Measurements from ENCODE around the gene HOXB4. TPM values are rescaled to one million over a fixed set of nuclear protein-coding genes. Genes with fewer than 3 reads are reported as not detected.

Gene HOXB4
- total and polyA plus RNA-seq, 2 donors from 2014 or later, result 4.4 to 22.6 TPM

GRCh38 chr17:48618256-48618896 lies 40.2 kb upstream of the HOXB4 start:
- peaks cover 38% of the 10 kb centered on the region for H3K27me3 ChIP-seq (ENCODE audit: control insufficient read depth, insufficient read depth, low read length)
- DNase-seq (peak; percentile 96 to 97 (median 96)), FAIRE-seq (peak; percentile 97)
- TF ChIP-seq CTCF (IDR thresholded peaks at IDR 0.05; ENCODE audit: borderline replicate concordance, extremely low read depth, insufficient read depth), result peak; percentile 99
- H3K9me3 ChIP-seq (ENCODE audit: control insufficient read depth in 2 of 3, insufficient read depth in 1 of 3, low read length in 3 of 3), result no peaks in the 10 kb centered on the region
- peak overlapping the region; percentile 26 to 95 (median 60) for H3K9ac ChIP-seq (ENCODE audit: low read length in 3 of 3)
- H3K4me3 ChIP-seq (ENCODE audit: low read length in 3 of 3), result peak overlapping the region; percentile 24 to 85 (median 41)
- intact Hi-C loops (cut with DNase I), result no loop called here
- H3K4me1 ChIP-seq (ENCODE audit: control insufficient read depth in 2 of 3, insufficient read depth in 2 of 3, low read depth in 1 of 3, low read length in 3 of 3), result peaks cover 0 to 11% (median 0%) of the 10 kb centered on the region in 3 donors
- H3K36me3 ChIP-seq (ENCODE audit: control insufficient read depth in 2 of 3, insufficient read depth in 3 of 3, low read length in 3 of 3), result no peaks in the 10 kb centered on the region
- H3K27ac ChIP-seq (ENCODE audit: low read depth in 2 of 2, low read length in 2 of 2), result peak overlapping the region; percentile 75 to 89

- Histone ChIP-seq H3K36me3 (ENCODE audit: control insufficient read depth in 2 of 3, insufficient read depth in 3 of 3, low read length in 3 of 3) (no peaks in the 10 kb centered on the region), H3K27ac (ENCODE audit: low read depth in 2 of 2, low read length in 2 of 2) (peak overlapping the region; percentile 92 to 97), H3K27me3 (ENCODE audit: control insufficient read depth, insufficient read depth, low read length) (peaks cover 31% of the 10 kb centered on the region), H3K4me1 (ENCODE audit: control insufficient read depth in 2 of 3, insufficient read depth in 2 of 3, low read depth in 1 of 3, low read length in 3 of 3) (peaks cover 0 to 9% (median 0%) of the 10 kb centered on the region in 3 donors), H3K9ac (ENCODE audit: low read length in 3 of 3) (peak overlapping the region; percentile 12 to 95 (median 27)), H3K4me3 (ENCODE audit: low read length in 3 of 3) (peak overlapping the region; percentile 28 to 85 (median 32)), H3K9me3 (ENCODE audit: control insufficient read depth in 2 of 3, insufficient read depth in 1 of 3, low read length in 3 of 3) (no peaks in the 10 kb centered on the region)
- TF ChIP-seq CTCF (IDR thresholded peaks at IDR 0.05; ENCODE audit: borderline replicate concordance, extremely low read depth, insufficient read depth), result no peak
- intact Hi-C loops (cut with DNase I), result no loop called here
- no peak for FAIRE-seq
- DNase-seq, result peak in 3 of 5 donors; percentile 48 to 68 (median 64)
Measured at GRCh38 chr17:48617471-48618255, 39.5 kb upstream of the HOXB4 start.

- no peaks in the 10 kb centered on the region for H3K36me3 ChIP-seq (ENCODE audit: control insufficient read depth in 2 of 3, insufficient read depth in 3 of 3, low read length in 3 of 3)
- H3K4me1 ChIP-seq (ENCODE audit: control insufficient read depth in 2 of 3, insufficient read depth in 2 of 3, low read depth in 1 of 3, low read length in 3 of 3), result peaks cover 0 to 6% (median 0%) of the 10 kb centered on the region in 3 donors
- peak overlapping the region; percentile 11 to 85 (median 26) for H3K4me3 ChIP-seq (ENCODE audit: low read length in 3 of 3)
- no peaks in the 10 kb centered on the region for H3K9me3 ChIP-seq (ENCODE audit: control insufficient read depth in 2 of 3, insufficient read depth in 1 of 3, low read length in 3 of 3)
- TF ChIP-seq CTCF (IDR thresholded peaks at IDR 0.05; ENCODE audit: borderline replicate concordance, extremely low read depth, insufficient read depth), result no peak
- FAIRE-seq (no peak), DNase-seq (peak in 3 of 5 donors; percentile 19 to 53 (median 21))
- intact Hi-C loops (cut with DNase I), result no loop called here
- peak overlapping the region; percentile 92 to 97 for H3K27ac ChIP-seq (ENCODE audit: low read depth in 2 of 2, low read length in 2 of 2)
- H3K9ac ChIP-seq (ENCODE audit: low read length in 3 of 3), result peak overlapping the region; percentile 24 to 95 (median 28)
- H3K27me3 ChIP-seq (ENCODE audit: control insufficient read depth, insufficient read depth, low read length), result peaks cover 24% of the 10 kb centered on the region
Measured at GRCh38 chr17:48616717-48617470, 38.7 kb upstream of the HOXB4 start.
